ENCODE results near the gene LAMP2. TPM values are rescaled to one million over a fixed set of nuclear protein-coding genes. Genes with fewer than 3 reads are reported as not detected.

Gene LAMP2
- total and polyA plus RNA-seq, 10 of the 15 experiments (the other 5 are each of a cell fraction or from before 2014, with no cell fraction given) = 21.0 to 48.1 (median 27.3) TPM

GRCh38 chrX:120468825-120469525 is at the start of gene LAMP2 (continued):
- TF ChIP-seq ATF3 (IDR thresholded peaks at IDR 0.05; ENCODE audit: borderline replicate concordance, extremely low read depth, low read depth, low read length) = no peak
- TF ChIP-seq LARP7 (IDR thresholded peaks at IDR 0.05) = peak; percentile 38; the same call in 1 of the 2 replicates
- 0 out of 2 replicates have a peak, but pooled peaks have one; percentile 15 for TF ChIP-seq DPF2 (IDR thresholded peaks at IDR 0.05)
- peak; percentile 67; the same call in 1 of the 2 replicates for TF ChIP-seq CBFB (IDR thresholded peaks at IDR 0.05; ENCODE audit: low read depth)
- no peak for TF ChIP-seq MYC (IDR thresholded peaks at IDR 0.05; ENCODE audit: insufficient read depth, insufficient read length, insufficient replicate concordance, low read length, severe bottlenecking)

DNA sequence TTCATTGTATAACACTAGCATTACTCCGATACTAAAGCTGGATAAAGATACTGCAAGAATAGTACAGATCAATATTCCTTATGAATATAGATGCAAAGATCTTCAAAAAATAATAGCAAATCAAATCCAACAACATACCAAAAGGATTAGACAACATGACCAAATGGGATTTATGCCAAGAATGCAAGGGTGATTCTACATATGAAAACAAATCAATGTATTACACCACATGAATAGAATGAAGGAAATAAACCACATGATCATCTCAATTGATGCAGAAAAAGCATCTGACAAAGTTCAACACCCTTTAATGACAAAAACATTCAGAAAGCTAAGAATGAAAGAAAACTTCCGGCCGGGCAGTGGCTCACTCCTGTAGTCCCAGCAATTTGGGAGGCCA is 48.8 kb upstream of the LAMP2 start:
- 93% methylated on average over 3 of the region's 3 CpGs for WGBS (ENCODE audit: insufficient coverage, insufficient replicate concordance, low lambda C conversion rate, missing lambda C conversion rate)
- no peaks in the 10 kb centered on the region for H3K36me3 ChIP-seq (ENCODE audit: control insufficient read depth in 2 of 2, insufficient read depth in 2 of 2, low read length in 1 of 2)
- CTCF ChIA-PET = interaction anchor here (1.4 to 1.7 kb wide), 2 partner anchors 19 to 32 kb away, joined by 3 to 6 read pairs; no protein-coding TSS in a partner anchor
- intact Hi-C loops (cut with micrococcal nuclease; ENCODE audit: unreplicated experiment) = no loop called here
- POLR2A ChIA-PET = no interaction called here
- H3K79me2 ChIP-seq (ENCODE audit: control insufficient read depth, insufficient read depth, low read length) = no peaks in the 10 kb centered on the region
- TF ChIP-seq MYB (IDR thresholded peaks at IDR 0.05; ENCODE audit: borderline replicate concordance, low read depth, low read length) (no peak), EZH2 (IDR thresholded peaks at IDR 0.05; ENCODE audit: borderline replicate concordance, control insufficient read depth, low read depth, low read length) (no peak), TCF12 (IDR thresholded peaks at IDR 0.05; ENCODE audit: low read depth, low read length) (no peak), RELA (IDR thresholded peaks at IDR 0.05; ENCODE audit: borderline replicate concordance, partially characterized antibody) (no peak), ZSCAN29 (IDR thresholded peaks at IDR 0.05) (no peak), JUNB (IDR thresholded peaks at IDR 0.05) (no peak), FOXM1 (IDR thresholded peaks at IDR 0.05; ENCODE audit: low read depth, low read length) (no peak), IRF4 (IDR thresholded peaks at IDR 0.05; ENCODE audit: low read depth, low read length) (no peak), PKNOX1 (IDR thresholded peaks at IDR 0.05) (no peak), ZBED1 (IDR thresholded peaks at IDR 0.05; ENCODE audit: borderline replicate concordance) (no peak), ZNF217 (IDR thresholded peaks at IDR 0.05) (no peak), SRF (IDR thresholded peaks at IDR 0.05; ENCODE audit: low read depth in 2 of 2, low read length in 2 of 2) (no peak), FOXK2 (IDR thresholded peaks at IDR 0.05) (no peak)
- TF ChIP-seq, protein P1, sequence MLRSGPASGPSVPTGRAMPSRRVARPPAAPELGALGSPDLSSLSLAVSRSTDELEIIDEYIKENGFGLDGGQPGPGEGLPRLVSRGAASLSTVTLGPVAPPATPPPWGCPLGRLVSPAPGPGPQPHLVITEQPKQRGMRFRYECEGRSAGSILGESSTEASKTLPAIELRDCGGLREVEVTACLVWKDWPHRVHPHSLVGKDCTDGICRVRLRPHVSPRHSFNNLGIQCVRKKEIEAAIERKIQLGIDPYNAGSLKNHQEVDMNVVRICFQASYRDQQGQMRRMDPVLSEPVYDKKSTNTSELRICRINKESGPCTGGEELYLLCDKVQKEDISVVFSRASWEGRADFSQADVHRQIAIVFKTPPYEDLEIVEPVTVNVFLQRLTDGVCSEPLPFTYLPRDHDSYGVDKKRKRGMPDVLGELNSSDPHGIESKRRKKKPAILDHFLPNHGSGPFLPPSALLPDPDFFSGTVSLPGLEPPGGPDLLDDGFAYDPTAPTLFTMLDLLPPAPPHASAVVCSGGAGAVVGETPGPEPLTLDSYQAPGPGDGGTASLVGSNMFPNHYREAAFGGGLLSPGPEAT (IDR thresholded peaks at IDR 0.05; ENCODE audit: low read depth) = no peak
- H2AFZ ChIP-seq (ENCODE audit: control insufficient read depth, low read depth, low read length) = no peak overlapping the region
- H3K4me1 ChIP-seq (ENCODE audit: control insufficient read depth, insufficient read depth, low read length) = no peaks in the 10 kb centered on the region
- no peaks in the 10 kb centered on the region for H3K9me3 ChIP-seq (replicated peaks; ENCODE audit: control insufficient read depth, insufficient read depth, low read length)
- H3K9ac ChIP-seq (ENCODE audit: control insufficient read depth, insufficient read depth, low read length) = no peak overlapping the region
- no peaks in the 10 kb centered on the region for H4K20me1 ChIP-seq (ENCODE audit: control insufficient read depth, insufficient read depth)
- H3K27me3 ChIP-seq (replicated peaks in 1 of 2; ENCODE audit: control insufficient read depth in 2 of 2, insufficient read depth in 2 of 2, low read length in 1 of 2) = no peaks in the 10 kb centered on the region
- RAD21 ChIA-PET (ENCODE audit: unreplicated experiment) = interaction anchor here (0.9 kb wide), 1 partner anchor 146 kb away, joined by 3 read pairs; no protein-coding TSS in a partner anchor
- in situ Hi-C loops (cut with MboI) = loop anchor here (25.0 kb wide), 2 partner anchors 244 to 1069 kb away; no protein-coding TSS in a partner anchor
- no peak overlapping the region for H3K27ac ChIP-seq (ENCODE audit: control insufficient read depth, insufficient read depth)
- H3K4me3 ChIP-seq = no peak overlapping the region
- no peak for DNase-seq (ENCODE audit: low read depth, low spot score)
- no peak overlapping the region for H3K4me2 ChIP-seq (ENCODE audit: control insufficient read depth, insufficient read depth)
- no peak for ATAC-seq
- no TSS peak for BruUV-seq (replicated peaks)
- SMC1A ChIA-PET (ENCODE audit: uncharacterized antibody, unreplicated experiment) = interaction anchor here (1.0 kb wide), 1 partner anchor 252 kb away, joined by 3 read pairs; no protein-coding TSS in a partner anchor
- no peak for FAIRE-seq

Data from GM12878 (cell line).